NCI-H1930 (cell line): ENCODE data around the gene SCN3A.

ENCODE experiments used
- DNase-seq, 2 experiments: peaks; one replicate each; lab custom pipeline; 2025; lab: John Stamatoyannopoulos, UW

The SCN3A gene

DNA sequence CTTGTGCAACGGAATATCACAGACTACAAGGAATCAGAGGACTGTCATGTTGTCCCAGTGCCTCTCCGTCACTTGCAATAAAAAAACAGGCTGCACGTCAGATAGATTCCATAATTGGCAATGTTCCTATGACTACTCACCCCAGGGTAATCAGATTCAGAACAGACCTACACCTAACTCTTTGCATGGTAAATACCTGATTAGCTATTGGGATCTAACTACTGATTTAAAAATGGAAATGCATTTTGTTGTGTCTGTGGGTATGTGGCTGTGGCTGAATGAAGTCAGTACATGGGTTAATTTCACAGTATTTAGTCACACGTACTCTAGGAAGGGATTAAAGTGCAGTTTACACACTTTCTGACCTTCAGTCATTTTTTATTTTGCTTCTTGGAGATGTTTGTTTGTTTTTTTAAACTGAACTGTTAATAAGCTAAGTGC, 91.7 kb downstream of the SCN3A start:
- no peak for DNase-seq

DNA sequence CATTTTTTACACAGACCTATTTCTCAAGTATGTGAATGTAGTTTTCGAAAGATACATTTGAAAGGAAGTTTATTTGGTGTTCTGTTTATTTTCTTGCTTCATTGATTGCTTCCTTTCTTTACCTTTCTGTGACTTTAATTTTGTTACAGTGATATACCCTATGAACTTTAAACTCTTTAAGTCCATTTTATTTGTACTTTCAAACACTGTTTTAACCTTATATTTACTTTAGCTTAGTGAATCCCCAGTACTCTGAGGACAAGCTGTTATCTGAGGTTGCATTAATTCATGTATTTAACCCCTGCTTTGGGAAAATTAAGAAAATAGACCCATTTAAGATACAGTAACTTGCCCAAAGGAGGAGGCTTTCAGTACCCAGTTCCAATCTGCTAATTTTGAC, 93.5 kb downstream of the SCN3A start:
- no peak for DNase-seq

DNA sequence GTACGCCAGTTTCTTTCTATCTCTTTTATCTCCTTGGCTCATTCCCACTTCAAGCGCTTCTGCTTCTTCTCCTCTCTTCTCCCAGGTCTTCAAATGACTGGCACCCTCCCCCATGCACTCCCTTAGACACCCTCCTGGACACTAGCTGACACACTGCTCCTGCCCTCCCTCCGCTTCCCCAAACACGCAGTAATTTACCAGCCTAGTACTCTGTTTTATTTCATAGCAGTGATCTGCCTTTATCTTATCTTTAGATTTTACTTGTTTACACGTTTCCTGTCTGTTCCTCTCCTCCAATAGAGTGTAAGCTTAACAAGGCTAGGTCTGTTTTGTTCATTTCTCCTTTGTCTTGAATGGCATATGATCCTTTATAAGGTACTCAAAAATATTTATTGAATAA, 93.9 kb downstream of the SCN3A start:
- no peak for DNase-seq

DNA sequence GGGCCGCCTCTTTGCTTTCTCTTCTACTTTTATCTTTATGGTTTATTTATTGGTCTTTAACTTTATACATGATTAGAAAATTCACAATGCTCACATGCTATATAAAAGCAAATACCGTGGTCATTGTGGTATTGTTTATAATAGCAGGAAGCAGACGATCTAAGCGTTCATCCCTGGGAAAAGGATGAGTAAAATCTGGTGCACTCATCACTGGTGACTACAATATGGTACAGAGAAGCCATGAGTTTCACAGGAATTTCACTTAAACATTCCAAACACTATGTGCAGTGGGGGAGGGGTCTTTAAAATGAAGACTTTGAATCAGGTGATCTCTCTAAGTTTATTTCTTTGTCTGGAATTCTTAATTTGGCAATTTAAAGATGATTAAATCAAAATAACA, 97.9 kb downstream of the SCN3A start:
- no peak for DNase-seq

DNA sequence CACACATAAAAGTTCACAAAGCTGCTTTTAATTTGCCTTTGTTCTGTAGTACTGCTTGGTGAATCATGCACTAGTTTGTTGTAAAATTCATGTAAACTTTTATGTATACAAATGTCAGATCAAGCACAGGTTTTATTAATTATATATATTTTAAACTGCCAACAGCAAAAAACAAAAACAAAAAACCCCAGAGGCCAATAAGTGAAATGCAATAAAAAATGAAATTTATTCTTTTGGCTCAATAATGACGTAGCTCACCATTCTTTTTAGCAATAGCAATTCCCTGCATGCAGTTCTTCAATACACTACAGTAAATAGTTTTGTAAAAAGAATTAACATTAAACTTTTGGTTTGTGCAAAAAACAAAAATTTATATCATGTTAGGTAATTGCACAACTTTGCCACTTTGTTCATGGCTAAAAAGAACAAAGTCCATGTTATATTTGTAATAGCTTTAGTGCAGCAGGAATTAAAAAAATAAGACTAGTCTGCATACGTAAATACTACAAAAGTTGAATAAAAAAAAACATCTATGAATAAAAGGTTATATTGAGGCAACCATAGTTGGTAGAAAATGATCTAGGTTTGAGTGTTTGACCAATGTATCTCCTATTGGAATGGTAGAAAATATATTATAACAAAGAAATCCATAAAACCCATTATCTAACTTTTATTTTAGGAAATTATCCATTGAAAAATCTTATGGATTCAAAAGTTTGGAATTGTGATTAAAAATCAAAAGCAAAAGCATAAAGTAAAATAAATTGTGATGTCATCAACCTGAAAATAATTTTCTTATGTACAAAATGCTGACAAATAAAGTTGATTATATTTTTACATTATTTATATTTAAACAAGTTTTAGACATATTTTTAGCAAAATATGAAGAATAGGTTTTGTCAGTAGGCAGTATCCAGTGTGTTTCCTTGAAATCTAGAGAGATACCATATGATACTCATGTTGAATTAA, 115.6 kb downstream of the SCN3A start:
- no peak for DNase-seq

DNA sequence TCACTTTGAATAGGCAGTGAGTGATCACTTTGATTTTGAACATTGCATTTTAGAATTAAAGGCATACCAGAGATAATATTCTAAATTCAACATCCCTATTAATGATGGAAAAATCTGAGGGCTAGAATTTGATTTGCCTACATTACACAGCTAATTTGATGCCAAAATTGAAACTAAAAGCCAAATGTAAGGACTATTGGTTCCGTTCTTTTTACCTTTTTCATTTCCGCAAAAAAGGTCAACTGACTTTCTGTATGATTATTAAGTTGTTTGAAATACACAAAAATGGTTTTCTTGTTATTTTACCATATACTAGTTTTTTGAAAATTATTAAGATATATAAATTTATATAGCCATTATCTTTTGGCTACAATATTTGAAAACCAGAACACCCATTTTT, 117.5 kb downstream of the SCN3A start:
- no peak for DNase-seq

DNA sequence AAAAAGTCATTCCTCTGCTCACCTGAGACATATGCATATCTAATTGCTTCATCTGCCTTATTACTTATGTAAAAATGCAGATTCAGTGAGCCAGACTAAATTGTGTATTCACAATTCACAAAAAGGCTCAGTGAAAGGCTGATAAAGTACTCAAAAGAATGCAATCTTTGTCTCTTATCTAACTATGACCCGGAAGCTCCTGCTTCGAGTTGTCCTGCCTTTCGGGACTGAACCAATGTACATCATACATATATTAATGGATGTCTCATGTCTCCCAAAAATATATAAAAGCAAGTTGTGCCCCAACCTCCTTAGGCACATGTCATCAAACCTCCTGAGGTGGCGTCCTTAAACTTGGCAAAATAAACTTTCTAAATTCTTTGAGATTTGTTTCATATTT, 120.5 kb downstream of the SCN3A start:
- DNase-seq = no peak

DNA sequence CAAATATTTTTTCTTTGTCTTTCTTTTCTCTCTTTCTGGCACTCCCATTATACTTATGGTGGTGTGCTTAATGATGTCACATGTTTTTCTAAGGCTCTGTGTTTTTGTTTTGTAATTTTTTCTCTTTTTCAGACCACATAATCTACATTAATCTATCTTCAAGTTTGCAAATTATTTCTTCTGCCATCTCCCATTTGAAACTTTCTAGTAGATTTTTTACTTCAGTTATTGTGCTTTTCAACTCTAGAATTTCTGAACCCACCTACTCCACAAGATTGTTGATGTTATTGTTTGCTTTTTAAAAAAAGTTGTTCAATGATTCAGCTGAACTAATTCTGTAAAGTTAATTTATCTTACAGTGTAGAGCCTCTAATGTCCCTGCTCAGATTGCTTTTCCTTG, 121.4 kb downstream of the SCN3A start:
- no peak for DNase-seq

DNA sequence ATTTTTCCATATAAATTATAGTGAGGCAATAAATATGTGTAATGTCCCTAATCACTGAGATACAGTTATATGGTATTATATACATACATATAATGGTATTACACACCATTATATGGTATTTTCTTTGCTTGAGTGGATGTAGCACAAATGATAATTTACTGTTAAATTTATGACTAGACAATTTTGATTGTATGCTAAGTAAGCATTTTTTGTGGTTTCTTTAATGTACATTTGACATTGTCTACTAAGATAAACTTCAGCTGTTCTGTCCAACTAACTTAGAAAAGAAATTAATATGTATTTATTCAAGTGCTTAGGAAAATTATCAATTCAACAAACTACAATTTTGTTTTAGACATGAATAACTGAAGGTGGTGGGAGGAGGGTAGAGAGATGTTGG, 122.6 kb downstream of the SCN3A start:
- no peak for DNase-seq

DNA sequence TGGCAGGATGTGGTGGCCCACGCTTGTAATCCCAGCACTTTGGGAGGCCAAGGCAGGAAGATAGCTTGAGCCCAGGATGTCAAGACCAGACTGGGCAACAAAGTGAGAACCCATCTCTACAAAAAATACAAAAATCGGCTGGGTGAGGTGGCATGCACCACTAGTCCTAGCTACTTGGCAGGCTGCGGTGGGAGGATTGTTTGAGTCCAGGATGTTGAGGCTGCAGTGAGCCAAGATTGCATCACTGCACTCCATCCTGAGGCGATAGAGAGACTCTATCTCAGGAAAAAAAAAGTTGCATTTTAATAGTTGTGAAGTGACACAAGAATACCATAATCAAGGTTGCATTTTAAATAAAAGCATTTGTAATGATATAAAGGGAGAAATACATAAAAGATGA, 124.4 kb downstream of the SCN3A start:
- no peak for DNase-seq

DNA sequence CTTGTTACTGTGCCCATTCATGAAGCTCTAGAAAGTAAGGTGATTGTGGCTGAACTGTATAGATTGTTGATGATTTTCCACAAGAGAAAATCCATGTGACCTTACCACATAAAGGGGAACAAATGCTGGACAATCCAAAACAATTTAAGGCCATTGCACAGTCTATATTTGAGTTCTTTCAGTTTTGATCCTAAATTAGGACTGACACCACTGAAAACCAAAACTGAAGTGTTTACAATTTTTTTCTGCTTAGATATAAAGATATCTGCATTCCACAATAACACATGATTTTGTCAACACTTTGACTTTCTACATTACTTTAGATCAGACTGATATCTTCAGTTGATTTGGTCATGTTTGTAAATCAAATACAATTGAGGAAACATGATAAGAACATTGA, 124.9 kb downstream of the SCN3A start:
- DNase-seq = no peak

DNA sequence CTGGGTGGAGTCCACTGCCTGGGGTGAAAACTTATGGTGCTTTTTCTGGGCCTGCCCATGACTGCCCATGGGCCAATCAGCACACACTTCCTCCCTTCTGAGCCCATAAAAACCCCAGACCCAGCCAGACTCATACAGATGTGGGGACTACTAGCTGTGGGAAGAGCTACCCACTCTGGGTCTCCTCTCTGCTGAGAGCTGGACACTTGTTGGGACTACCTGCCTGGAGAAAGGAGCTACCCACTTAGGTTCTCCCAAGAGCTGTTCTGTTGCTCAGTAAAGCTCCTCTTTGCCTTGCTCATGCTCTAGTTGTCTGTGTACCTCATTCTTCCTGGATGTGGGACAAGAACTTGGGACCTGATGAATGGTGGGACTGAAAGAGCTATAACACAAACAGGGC, 129.0 kb downstream of the SCN3A start:
- no peak for DNase-seq

DNA sequence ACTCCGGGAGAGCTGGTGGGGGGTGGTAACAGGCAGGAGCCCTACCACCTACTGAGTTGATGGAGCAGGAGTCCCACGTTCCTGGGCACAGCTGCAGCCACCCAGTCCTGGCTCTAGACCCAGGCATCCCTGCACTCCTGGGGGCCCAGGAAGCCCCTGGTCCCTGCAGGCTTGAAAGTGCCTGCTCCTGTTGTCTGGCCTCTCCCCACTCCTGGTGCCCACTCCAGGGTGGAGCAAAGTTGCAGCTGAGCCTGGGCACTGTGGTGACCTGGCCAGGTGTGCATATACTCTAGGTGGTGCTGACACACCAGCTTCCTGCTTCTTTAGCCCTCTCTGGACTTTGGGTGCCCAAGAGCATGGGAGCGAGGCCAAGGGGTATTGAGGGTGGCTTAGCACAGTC, 129.5 kb downstream of the SCN3A start:
- DNase-seq = no peak

DNA sequence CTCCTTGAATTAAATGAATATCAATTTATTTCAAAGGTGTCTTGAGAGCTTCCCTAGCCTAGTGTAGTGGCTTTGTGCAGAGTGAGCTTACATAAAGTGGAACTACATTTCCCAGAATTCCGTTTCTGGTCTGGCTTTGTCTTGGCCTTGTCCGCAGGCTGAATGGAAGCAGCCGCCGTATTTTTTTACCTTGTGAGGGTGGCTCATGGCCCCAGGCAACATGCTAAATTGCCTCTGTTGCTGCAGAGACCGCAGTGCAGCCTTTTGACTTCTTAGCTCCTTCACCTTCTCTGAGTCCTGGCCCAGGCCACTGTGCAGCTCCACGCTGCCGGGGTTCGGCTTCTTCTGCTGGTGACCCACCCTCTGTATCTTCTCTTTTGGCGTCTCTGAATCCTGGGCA, 133.8 kb downstream of the SCN3A start:
- DNase-seq = no peak

DNA sequence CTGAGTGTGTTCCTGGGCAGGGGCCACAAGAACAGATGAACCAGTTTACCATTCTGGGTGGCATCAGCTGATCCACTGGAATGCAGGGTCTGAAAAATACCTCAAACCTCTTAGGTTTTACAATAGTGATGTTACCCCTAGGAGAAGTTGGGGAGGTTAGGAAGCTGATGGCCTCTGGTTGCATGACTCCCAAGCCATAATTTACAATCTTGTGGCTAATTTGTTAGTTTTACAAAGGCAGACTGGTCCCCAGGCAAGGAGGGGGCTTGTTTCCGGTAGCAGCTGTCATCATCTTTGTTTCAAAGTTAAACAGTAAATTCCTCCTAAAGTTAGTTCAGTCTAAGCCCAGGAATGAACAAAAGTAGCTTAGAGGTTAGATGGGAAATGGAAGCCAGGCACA, 134.7 kb downstream of the SCN3A start:
- no peak for DNase-seq

DNA sequence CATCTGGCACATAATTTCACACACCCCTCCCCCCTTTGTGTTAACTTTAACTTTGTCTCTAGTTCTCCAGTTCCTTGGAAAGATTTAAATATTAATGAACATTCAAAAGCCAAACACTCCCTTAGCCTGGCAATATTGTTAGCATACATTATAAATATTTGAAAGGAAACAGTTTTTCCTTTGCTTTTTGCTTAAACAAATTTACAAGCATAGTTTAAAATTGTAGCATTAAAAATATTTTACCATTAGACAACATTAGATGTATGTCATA, 135.4 kb downstream of the SCN3A start:
- DNase-seq = no peak

DNA sequence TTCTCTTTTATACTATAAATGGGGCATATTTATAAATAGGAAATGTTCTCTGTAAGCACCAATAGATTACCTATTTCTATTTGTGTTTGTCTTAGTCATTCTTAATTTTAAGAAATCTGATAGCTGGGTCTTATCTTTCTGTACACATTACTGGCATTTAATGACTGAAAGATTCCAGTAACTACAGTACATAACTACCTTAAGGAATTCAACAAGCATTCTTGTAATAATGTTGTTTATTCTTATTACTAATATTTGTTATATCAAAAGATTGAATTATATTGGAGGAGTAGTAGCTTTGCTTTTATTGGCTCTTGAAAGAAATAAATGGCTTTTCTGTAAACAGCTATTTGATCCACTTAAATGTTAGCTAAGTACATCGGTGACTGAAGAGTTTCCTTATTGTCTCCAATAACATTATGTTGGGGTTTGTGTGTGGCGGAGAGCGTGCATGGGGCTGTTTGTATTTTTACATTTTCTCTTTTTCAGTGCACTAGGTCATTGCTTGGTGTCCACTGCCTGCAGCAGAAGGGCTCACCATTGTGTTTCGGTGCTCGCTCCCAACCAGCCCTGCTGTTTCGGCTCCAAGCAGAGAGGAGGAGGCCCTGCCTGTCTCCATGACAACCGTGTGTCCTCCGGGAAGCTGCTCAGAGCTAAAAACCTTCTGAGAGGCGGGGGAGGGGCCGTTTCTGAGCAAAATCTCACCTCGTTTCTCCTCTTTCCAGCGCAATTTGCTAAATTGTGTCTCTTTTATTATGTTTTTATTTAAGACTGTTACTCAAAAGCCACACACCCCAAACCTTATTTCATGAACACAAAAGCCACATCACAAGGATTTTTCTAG, 136.0 kb downstream of the SCN3A start:
- DNase-seq = peak; percentile 74 to 90

DNA sequence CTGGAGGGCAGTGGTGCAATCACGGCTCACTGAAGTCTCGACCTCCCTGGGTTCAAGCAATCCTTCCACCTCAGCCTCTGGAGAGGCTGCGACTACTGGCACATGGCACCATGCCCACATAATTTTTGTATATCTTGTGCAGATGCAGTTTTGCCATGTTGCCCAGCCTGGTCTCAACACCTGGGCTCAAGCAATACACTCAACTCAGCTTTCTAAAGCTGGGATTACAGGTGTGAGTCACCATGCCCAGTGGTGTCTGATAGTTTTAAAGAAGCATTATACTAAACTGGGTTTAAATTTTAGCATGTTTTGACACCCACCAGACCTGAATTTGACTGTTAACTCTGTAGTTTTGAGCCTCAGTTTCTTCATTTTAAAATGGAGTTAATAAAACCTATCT, 139.1 kb downstream of the SCN3A start:
- DNase-seq = no peak

DNA sequence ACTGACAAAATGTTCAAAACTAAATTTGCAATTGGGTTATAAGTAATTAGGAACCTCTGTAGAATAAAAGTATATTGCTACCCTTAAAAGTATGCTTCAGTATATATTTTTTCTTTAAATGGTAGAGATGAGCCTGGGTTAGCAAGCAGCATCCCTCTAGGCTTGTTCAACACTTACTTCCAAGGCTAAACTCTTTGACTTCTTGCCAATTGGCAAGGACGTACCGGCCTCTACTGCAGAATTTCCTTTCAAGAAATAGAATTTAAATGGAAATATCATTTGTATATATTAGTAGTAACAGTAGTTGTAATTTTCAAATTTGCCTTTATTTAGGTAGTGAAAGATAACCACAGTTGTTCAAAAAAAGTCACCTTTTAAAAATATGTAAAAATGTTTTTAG, 143.4 kb downstream of the SCN3A start:
- no peak for DNase-seq

DNA sequence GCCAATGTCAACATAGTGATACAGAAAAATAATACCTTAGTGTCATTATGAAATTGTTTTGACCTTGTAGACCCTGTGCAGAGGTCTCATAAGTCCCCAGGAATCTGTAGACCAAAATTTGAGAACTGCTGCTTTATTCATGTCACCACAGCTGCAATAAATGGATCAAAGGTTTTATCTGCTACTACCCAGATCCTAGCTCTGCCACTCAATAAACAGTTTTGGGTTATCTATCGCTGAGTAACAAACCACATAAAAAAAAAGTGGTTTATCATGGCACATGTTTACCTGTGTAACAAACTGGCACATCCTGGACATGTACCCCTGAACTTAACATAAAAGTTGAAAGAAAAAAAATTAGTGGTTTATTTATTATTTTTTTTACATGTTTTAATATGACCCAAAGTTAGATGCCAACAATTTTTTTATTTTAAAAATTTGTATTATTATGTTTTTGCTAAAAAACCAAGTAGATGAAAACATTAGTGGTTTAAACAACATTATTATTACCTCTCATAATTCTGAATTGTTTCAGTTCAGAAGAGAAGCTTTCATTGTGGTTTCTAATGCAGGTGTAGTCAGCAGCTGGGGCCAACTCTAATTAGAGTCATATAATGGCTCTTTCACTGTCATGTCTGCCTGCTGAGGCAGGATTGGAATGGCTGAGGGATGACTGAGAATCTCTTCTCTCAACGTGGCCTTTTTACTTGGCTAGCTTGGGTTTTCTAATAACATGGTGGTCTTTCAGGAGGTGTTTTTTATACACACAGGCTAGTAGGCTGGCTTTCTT, 145.2 kb downstream of the SCN3A start:
- DNase-seq = peak in 1 of 2 experiments; percentile 32

DNA sequence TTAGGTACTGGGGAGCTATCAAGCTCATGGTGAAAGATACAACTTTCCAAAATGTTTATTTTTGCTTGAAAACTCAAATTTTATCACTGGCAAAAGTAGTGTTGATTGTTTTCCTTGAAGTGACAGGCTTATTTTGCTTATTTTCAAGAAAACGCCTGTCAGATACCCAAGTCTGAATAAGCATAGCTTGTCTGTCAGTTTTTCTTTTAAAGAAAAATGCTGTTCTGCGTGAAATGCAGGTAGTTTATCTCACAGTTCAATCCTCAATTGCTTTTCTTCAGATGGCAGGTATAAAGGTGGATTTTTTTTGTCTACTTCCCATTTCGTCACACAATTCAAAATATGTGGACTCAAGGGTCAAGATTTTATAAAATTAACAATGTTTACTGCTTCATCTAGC, 145.9 kb downstream of the SCN3A start:
- DNase-seq = no peak

DNA sequence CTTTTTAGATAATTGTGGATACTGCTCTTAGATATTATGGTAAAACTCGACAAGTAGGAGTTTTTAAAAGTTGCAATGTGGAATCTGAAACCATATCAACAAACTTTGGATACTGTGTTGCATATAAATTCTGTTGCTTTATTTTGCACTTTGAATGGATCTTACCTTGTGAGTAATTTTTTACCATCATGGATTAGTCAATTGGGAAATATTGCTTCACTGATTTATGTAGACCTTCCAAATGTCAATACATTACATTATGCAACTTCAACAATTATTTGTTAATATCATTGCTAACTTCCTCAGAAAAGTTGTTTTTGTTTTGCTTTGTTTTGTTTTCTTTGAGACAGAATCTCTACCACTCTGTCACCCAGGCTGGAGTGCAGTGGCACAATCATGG, 146.5 kb downstream of the SCN3A start:
- DNase-seq = no peak

DNA sequence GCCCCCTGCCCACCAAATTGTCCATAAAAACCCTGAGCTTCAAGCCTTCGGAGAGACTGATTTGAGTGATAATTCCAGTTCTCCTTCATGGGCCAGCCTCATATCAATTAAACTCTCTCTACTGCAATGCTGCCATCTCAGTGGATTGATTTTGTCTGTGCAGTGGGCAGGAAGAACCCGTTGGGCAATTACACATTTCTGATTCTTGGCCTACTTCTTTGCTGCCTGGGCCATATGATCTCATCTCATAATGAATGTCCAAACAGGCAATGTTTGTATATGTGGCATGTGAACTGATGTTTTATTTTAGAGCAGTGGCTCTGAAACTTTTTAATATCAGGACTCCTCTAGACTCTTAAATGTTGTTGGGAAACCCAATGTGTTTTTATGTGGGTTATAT, 147.3 kb downstream of the SCN3A start:
- no peak for DNase-seq
